G401 (cell line): Measurements from ENCODE around the gene BAMBI. TPM values are rescaled to one million over a fixed set of nuclear protein-coding genes. Genes with fewer than 3 reads are reported as not detected.
A peak's percentile ranks its signal among the peaks of the same experiment; 100 is the strongest.
"Not testable (repeated sequence)": the region's sequence is repeated elsewhere in the genome, so short reads cannot be mapped to it uniquely, and the experiment has no call there.

Experiments
- DNase-seq: peaks from one replicate; pipeline ENCODE4 v3.0.0-alpha.2; 2015; ENCODE audit warnings: low spot score
- in situ Hi-C: cut with HindIII; loops from 2 replicates; pipeline ENCODE4 v1.10.0; 2016; ENCODE audit warnings: low sequenced_read_pairs, mixed read lengths
- total RNA-seq: library from RNA; depleted of rRNA; stranded (reverse); fragments of >200 nt; shearing (Covaris generic); gene quantifications from 2 replicates; pipeline ENCODE4 v1.2.3, GENCODE V29; 2014; rRNA removed

The BAMBI gene
- total RNA-seq: 230 and 279 TPM in 2 replicates

GRCh38 chr10:28676968-28677887 lies at the start of gene BAMBI:
BAMBI (plus strand) TSS chr10:28677521; CDS start chr10:28677898, 377 bp downstream.
- peak; percentile 63 for DNase-seq
- in situ Hi-C loops: loop anchor here (25.0 kb wide), 1 partner anchor 460 kb away; no protein-coding TSS in a partner anchor

GRCh38 chr10:28628184-28628893 lies 49.0 kb upstream of the BAMBI start:
- DNase-seq: peak; percentile 74
- in situ Hi-C loops: no loop called here

GRCh38 chr10:28631896-28632583 lies 45.3 kb upstream of the BAMBI start:
- no peak for DNase-seq
- in situ Hi-C loops: no loop called here

- DNase-seq: no peak
- in situ Hi-C loops: no loop called here
Measured at GRCh38 chr10:28632584-28632945, 44.8 kb upstream of the BAMBI start.

GRCh38 chr10:28633750-28634149 lies 43.6 kb upstream of the BAMBI start:
- in situ Hi-C loops: no loop called here
- no peak for DNase-seq

- in situ Hi-C loops: no loop called here
- no peak for DNase-seq
Measured at GRCh38 chr10:28637346-28637745, 40.0 kb upstream of the BAMBI start.

GRCh38 chr10:28638392-28638791 lies 38.9 kb upstream of the BAMBI start:
- no peak for DNase-seq
- in situ Hi-C loops: no loop called here

- no peak for DNase-seq
- in situ Hi-C loops: no loop called here
Measured at GRCh38 chr10:28640551-28640950, 36.8 kb upstream of the BAMBI start.

GRCh38 chr10:28644647-28645046 lies 32.7 kb upstream of the BAMBI start:
- in situ Hi-C loops: no loop called here

GRCh38 chr10:28652106-28652505 lies 25.2 kb upstream of the BAMBI start:
- DNase-seq: no peak
- in situ Hi-C loops: no loop called here

More at GRCh38 chr10:28644647-28645046, 32.7 kb upstream of the BAMBI start:
- DNase-seq: no peak

- in situ Hi-C loops: no loop called here
- DNase-seq: no peak
Measured at GRCh38 chr10:28652703-28653102, 24.6 kb upstream of the BAMBI start.

GRCh38 chr10:28658824-28659223 lies 18.5 kb upstream of the BAMBI start:
- in situ Hi-C loops, DNase-seq: not testable (repeated sequence)

- in situ Hi-C loops: no loop called here
- DNase-seq: no peak
Measured at GRCh38 chr10:28661035-28661434, 16.3 kb upstream of the BAMBI start.

- peak; percentile 89 for DNase-seq
- in situ Hi-C loops: no loop called here
Measured at GRCh38 chr10:28663576-28664368, 13.5 kb upstream of the BAMBI start.

- in situ Hi-C loops: no loop called here
- DNase-seq: no peak
Measured at GRCh38 chr10:28664369-28664740, 13.0 kb upstream of the BAMBI start.

- DNase-seq: no peak
- in situ Hi-C loops: no loop called here
Measured at GRCh38 chr10:28666751-28667467, 10.4 kb upstream of the BAMBI start.

GRCh38 chr10:28668363-28669226 lies 8.7 kb upstream of the BAMBI start:
- no peak for DNase-seq
- in situ Hi-C loops: no loop called here
